A673 (cell line): ENCODE measurements around the gene NUDT5.

Experiments
- EZH2 ChIP-seq: fragments of 200-600 bp; sonication (generic); IDR thresholded peaks from 2 replicates; pipeline ENCODE4 v1.6.1; 2017; ENCODE audit warnings: borderline replicate concordance, low read depth, mild to moderate bottlenecking, mixed read lengths, antibody characterized with exemption, low read length; ENCODE audit not compliant: poor library complexity, severe bottlenecking
- TF ChIP-seq, protein P1 (sequence below): fragments of 300-800, 200-600 bp; sonication (generic); conservative IDR thresholded peaks from 2 replicates; pipeline ENCODE4 v1.5.1; 2017; ENCODE audit warnings: low read depth, mild to moderate bottlenecking, antibody characterized with exemption, low read length, moderate library complexity, mixed read lengths

GRCh38 chr10:12243864-12244620, 48.4 kb upstream of the NUDT5 start:
- TF ChIP-seq, protein P1, sequence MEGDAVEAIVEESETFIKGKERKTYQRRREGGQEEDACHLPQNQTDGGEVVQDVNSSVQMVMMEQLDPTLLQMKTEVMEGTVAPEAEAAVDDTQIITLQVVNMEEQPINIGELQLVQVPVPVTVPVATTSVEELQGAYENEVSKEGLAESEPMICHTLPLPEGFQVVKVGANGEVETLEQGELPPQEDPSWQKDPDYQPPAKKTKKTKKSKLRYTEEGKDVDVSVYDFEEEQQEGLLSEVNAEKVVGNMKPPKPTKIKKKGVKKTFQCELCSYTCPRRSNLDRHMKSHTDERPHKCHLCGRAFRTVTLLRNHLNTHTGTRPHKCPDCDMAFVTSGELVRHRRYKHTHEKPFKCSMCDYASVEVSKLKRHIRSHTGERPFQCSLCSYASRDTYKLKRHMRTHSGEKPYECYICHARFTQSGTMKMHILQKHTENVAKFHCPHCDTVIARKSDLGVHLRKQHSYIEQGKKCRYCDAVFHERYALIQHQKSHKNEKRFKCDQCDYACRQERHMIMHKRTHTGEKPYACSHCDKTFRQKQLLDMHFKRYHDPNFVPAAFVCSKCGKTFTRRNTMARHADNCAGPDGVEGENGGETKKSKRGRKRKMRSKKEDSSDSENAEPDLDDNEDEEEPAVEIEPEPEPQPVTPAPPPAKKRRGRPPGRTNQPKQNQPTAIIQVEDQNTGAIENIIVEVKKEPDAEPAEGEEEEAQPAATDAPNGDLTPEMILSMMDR, result no peak
- TF ChIP-seq EZH2, result no peak
